HepG2 (cell line): ENCODE data around the gene GPR173. TPM values are rescaled to one million over a fixed set of nuclear protein-coding genes. Genes with fewer than 3 reads are reported as not detected.

Source experiments
- AKNA ChIP-seq: sonication (generic); formaldehyde crosslinking; IDR thresholded peaks from 2 replicates; pipeline ENCODE4 v1.4.0; 2020; ENCODE audit warnings: missing genetic modification reagents, borderline replicate concordance
- BRD4 ChIP-seq: sonication (generic); formaldehyde crosslinking; IDR thresholded peaks from 2 replicates; pipeline ENCODE4 v1.4.0; 2020; ENCODE audit warnings: missing genetic modification reagents
- MAFF ChIP-seq: IDR thresholded peaks from 2 replicates; pipeline ENCODE4 v1.6.1; 2011; ENCODE audit warnings: low read depth, low read length, improper control_type of control experiment
- SMAD1 ChIP-seq: sonication (generic); formaldehyde crosslinking; IDR thresholded peaks from 2 replicates; pipeline ENCODE4 v1.4.0; 2020; ENCODE audit warnings: missing genetic modification reagents, low read depth, mild to moderate bottlenecking, borderline replicate concordance
- SOX5 ChIP-seq: IDR thresholded peaks from 2 replicates; pipeline ENCODE4 v1.6.1; 2016; ENCODE audit warnings: borderline replicate concordance
- TBL1XR1 ChIP-seq: fragments of 150-350 bp; IDR thresholded peaks from 2 replicates; pipeline ENCODE4 v1.6.1; 2014; ENCODE audit warnings: borderline replicate concordance, low read length; ENCODE audit not compliant: partially characterized antibody
- TBX2 ChIP-seq: sonication (generic); formaldehyde crosslinking; IDR thresholded peaks from 2 replicates; pipeline ENCODE4 v1.5.0; 2020; ENCODE audit warnings: missing genetic modification reagents, mild to moderate bottlenecking, borderline replicate concordance
- TRAFD1 ChIP-seq: sonication (generic); formaldehyde crosslinking; IDR thresholded peaks from 2 replicates; pipeline ENCODE4 v1.5.1; 2020; ENCODE audit warnings: missing genetic modification reagents, mild to moderate bottlenecking, borderline replicate concordance
- ZBTB39 ChIP-seq: sonication (generic); formaldehyde crosslinking; IDR thresholded peaks from 2 replicates; pipeline ENCODE4 v1.5.0; 2020; ENCODE audit warnings: missing genetic modification reagents
- ZBTB46 ChIP-seq: sonication (generic); formaldehyde crosslinking; IDR thresholded peaks from 2 replicates; pipeline ENCODE4 v1.4.0; 2020; ENCODE audit warnings: mild to moderate bottlenecking, missing genetic modification reagents, borderline replicate concordance
- ZNF124 ChIP-seq: sonication (generic); formaldehyde crosslinking; IDR thresholded peaks from 2 replicates; pipeline ENCODE4 v1.4.0; 2020; ENCODE audit warnings: missing genetic modification reagents
- ZNF205 ChIP-seq: IDR thresholded peaks from 2 replicates; pipeline ENCODE4 v1.6.1; 2018; ENCODE audit warnings: missing biosample characterization, missing genetic modification reagents
- ZNF251 ChIP-seq: sonication (generic); formaldehyde crosslinking; IDR thresholded peaks from 2 replicates; pipeline ENCODE4 v1.9.0; 2021; ENCODE audit warnings: mild to moderate bottlenecking, missing genetic modification reagents
- ZNF451 ChIP-seq: sonication (generic); formaldehyde crosslinking; IDR thresholded peaks from 2 replicates; pipeline ENCODE4 v1.5.0; 2020; ENCODE audit warnings: mild to moderate bottlenecking, missing genetic modification reagents
- ZNF501 ChIP-seq: sonication (generic); formaldehyde crosslinking; IDR thresholded peaks from 2 replicates; pipeline ENCODE4 v1.5.1; 2020; ENCODE audit warnings: mild to moderate bottlenecking, moderate library complexity, missing genetic modification reagents
- ZNF564 ChIP-seq: sonication (generic); formaldehyde crosslinking; IDR thresholded peaks from 2 replicates; pipeline ENCODE4 v1.8.1; 2023; ENCODE audit warnings: mild to moderate bottlenecking, missing genetic modification reagents
- ZNF652 ChIP-seq: IDR thresholded peaks from 2 replicates; pipeline ENCODE4 v1.6.1; 2016; ENCODE audit warnings: low read depth, borderline replicate concordance
- ZNF878 ChIP-seq: sonication (generic); formaldehyde crosslinking; IDR thresholded peaks from 2 replicates; pipeline ENCODE4 v1.8.1; 2023; ENCODE audit warnings: mild to moderate bottlenecking, missing genetic modification reagents, moderate library complexity
- ZSCAN20 ChIP-seq: sonication (generic); formaldehyde crosslinking; IDR thresholded peaks from 2 replicates; pipeline ENCODE4 v1.4.0; 2020; ENCODE audit warnings: missing genetic modification reagents, mild to moderate bottlenecking, borderline replicate concordance
- polyA plus RNA-seq, 8 experiments: library from polyadenylated mRNA; depleted of rRNA in 3 of 8; stranded (reverse) in 7 of 8; unstranded in 1 of 8; fragments of >200 nt; fragmentation: Illumina TruSeq in 4 of 8; extraction: Trizol in 4 of 8; gene quantifications; 2 replicates each; pipeline versions ENCODE4 v1.2.1 to v1.2.3, GENCODE V29; 2011 to 2016; ENCODE audit warnings: low read depth in 4 of 8, missing spikeins in 1 of 8, mixed read lengths in 1 of 8; ENCODE audit not compliant: insufficient read depth in 1 of 8
- total RNA-seq, 5 experiments: library from RNA; depleted of rRNA; stranded (reverse); fragments of >200 nt; fragmentation: Illumina TruSeq; extraction: Trizol; gene quantifications; 2 replicates each; pipeline ENCODE4 v1.2.3, GENCODE V29; 2016; ENCODE audit warnings: low read depth in 1 of 5

Gene GPR173
- total and polyA plus RNA-seq, 2 of the 13 experiments (the other 11 are each of a cell fraction or from before 2014, with no cell fraction given) = 0.04 TPM; not detected in 1

GRCh38 chrX:53093748-53094581, 45.4 kb downstream of the GPR173 start, which contains the start of gene KANTR (continued):
- TF ChIP-seq AKNA (CRISPR knock-in tag) (no peak), ZNF124 (CRISPR knock-in tag) (no peak), ZNF652 (CRISPR knock-in tag) (no peak), BRD4 (no peak), ZNF564 (CRISPR knock-in tag) (no peak), ZNF205 (CRISPR knock-in tag) (no peak), ZBTB39 (CRISPR knock-in tag) (no peak), ZNF251 (no peak), SMAD1 (no peak), TRAFD1 (CRISPR knock-in tag) (no peak), MAFF (no peak), SOX5 (CRISPR knock-in tag) (no peak), TBX2 (CRISPR knock-in tag) (no peak), ZSCAN20 (CRISPR knock-in tag) (no peak), ZNF451 (CRISPR knock-in tag) (no peak), ZNF501 (CRISPR knock-in tag) (no peak), TBL1XR1 (no peak), ZNF878 (CRISPR knock-in tag) (peak; percentile 75; the same call in 1 of the 2 replicates), ZBTB46 (CRISPR knock-in tag) (no peak)
